ENCODE results near the gene SLC25A6.

The SLC25A6 gene

GRCh38 chrX:1400049-1400448 is 8.1 kb upstream of the SLC25A6 start:
- Mint-ChIP-seq H3K9me3 (ENCODE audit: low read depth) (no peaks in the 10 kb centered on the region), H3K27ac (no peak overlapping the region), H3K36me3 (peaks cover 5% of the 10 kb centered on the region), H3K27me3 (no peaks in the 10 kb centered on the region), H3K4me3 (no peak overlapping the region), H3K4me1 (ENCODE audit: low read depth) (peaks cover 11% of the 10 kb centered on the region)

- peaks cover 5% of the 10 kb centered on the region for H3K36me3 Mint-ChIP-seq
- no peak overlapping the region for H3K4me3 Mint-ChIP-seq
- H3K4me1 Mint-ChIP-seq (ENCODE audit: low read depth) = peaks cover 21% of the 10 kb centered on the region
- H3K27ac Mint-ChIP-seq = no peak overlapping the region
- no peaks in the 10 kb centered on the region for H3K9me3 Mint-ChIP-seq (ENCODE audit: low read depth)
- no peaks in the 10 kb centered on the region for H3K27me3 Mint-ChIP-seq
Observed at GRCh38 chrX:1398431-1399340, 6.8 kb upstream of the SLC25A6 start.

GRCh38 chrX:1397441-1398270 is 5.7 kb upstream of the SLC25A6 start:
- H3K36me3 Mint-ChIP-seq = peaks cover 5% of the 10 kb centered on the region
- H3K27ac Mint-ChIP-seq = no peak overlapping the region
- H3K4me1 Mint-ChIP-seq (ENCODE audit: low read depth) = peaks cover 26% of the 10 kb centered on the region
- H3K27me3 Mint-ChIP-seq = no peaks in the 10 kb centered on the region
- H3K9me3 Mint-ChIP-seq (ENCODE audit: low read depth) = no peaks in the 10 kb centered on the region
- H3K4me3 Mint-ChIP-seq = no peak overlapping the region

GRCh38 chrX:1397001-1397400 is 5.1 kb upstream of the SLC25A6 start:
- Mint-ChIP-seq H3K9me3 (ENCODE audit: low read depth) (no peaks in the 10 kb centered on the region), H3K4me1 (ENCODE audit: low read depth) (peaks cover 26% of the 10 kb centered on the region), H3K36me3 (peaks cover 5% of the 10 kb centered on the region), H3K27ac (no peak overlapping the region), H3K4me3 (no peak overlapping the region), H3K27me3 (no peaks in the 10 kb centered on the region)

- peak overlapping the region; percentile 61 for H3K27ac Mint-ChIP-seq
Observed at GRCh38 chrX:1395646-1396216, 3.8 kb upstream of the SLC25A6 start.

GRCh38 chrX:1394731-1395501 is 3.0 kb upstream of the SLC25A6 start:
- no peaks in the 10 kb centered on the region for H3K27me3 Mint-ChIP-seq
- H3K27ac Mint-ChIP-seq = peak overlapping the region; percentile 61
- H3K4me3 Mint-ChIP-seq = peak overlapping the region; percentile 91
- peaks cover 7% of the 10 kb centered on the region for H3K36me3 Mint-ChIP-seq
- H3K4me1 Mint-ChIP-seq (ENCODE audit: low read depth) = peaks cover 32% of the 10 kb centered on the region
- H3K9me3 Mint-ChIP-seq (ENCODE audit: low read depth) = no peaks in the 10 kb centered on the region

More at GRCh38 chrX:1395646-1396216, 3.8 kb upstream of the SLC25A6 start:
- H3K27me3 Mint-ChIP-seq = no peaks in the 10 kb centered on the region
- no peaks in the 10 kb centered on the region for H3K9me3 Mint-ChIP-seq (ENCODE audit: low read depth)
- H3K36me3 Mint-ChIP-seq = peaks cover 7% of the 10 kb centered on the region
- H3K4me3 Mint-ChIP-seq = peak overlapping the region; percentile 60
- peaks cover 30% of the 10 kb centered on the region for H3K4me1 Mint-ChIP-seq (ENCODE audit: low read depth)

- peaks cover 7% of the 10 kb centered on the region for H3K36me3 Mint-ChIP-seq
- H3K4me1 Mint-ChIP-seq (ENCODE audit: low read depth) = peaks cover 40% of the 10 kb centered on the region
Observed at GRCh38 chrX:1393871-1394615, 2.1 kb upstream of the SLC25A6 start.

GRCh38 chrX:1392376-1393068 is 609 bp upstream of the SLC25A6 start:
- H3K36me3 Mint-ChIP-seq = peaks cover 7% of the 10 kb centered on the region
- H3K27me3 Mint-ChIP-seq = no peaks in the 10 kb centered on the region

More at GRCh38 chrX:1393871-1394615, 2.1 kb upstream of the SLC25A6 start:
- Mint-ChIP-seq H3K27me3 (no peaks in the 10 kb centered on the region), H3K27ac (peak overlapping the region; percentile 89), H3K9me3 (ENCODE audit: low read depth) (no peaks in the 10 kb centered on the region), H3K4me3 (peak overlapping the region; percentile 91)

GRCh38 chrX:1391370-1391706 is 575 bp downstream of the SLC25A6 start:
- Mint-ChIP-seq H3K4me3 (peak overlapping the region; percentile 91), H3K4me1 (ENCODE audit: low read depth) (peaks cover 56% of the 10 kb centered on the region), H3K27me3 (no peaks in the 10 kb centered on the region), H3K9me3 (ENCODE audit: low read depth) (no peaks in the 10 kb centered on the region), H3K36me3 (peaks cover 9% of the 10 kb centered on the region), H3K27ac (peak overlapping the region; percentile 93)

More at GRCh38 chrX:1392376-1393068, 609 bp upstream of the SLC25A6 start:
- Mint-ChIP-seq H3K4me3 (peak overlapping the region; percentile 91), H3K9me3 (ENCODE audit: low read depth) (no peaks in the 10 kb centered on the region), H3K4me1 (ENCODE audit: low read depth) (peaks cover 55% of the 10 kb centered on the region), H3K27ac (peak overlapping the region; percentile 93)

- Mint-ChIP-seq H3K27ac (peak overlapping the region; percentile 93), H3K9me3 (ENCODE audit: low read depth) (no peaks in the 10 kb centered on the region)
Observed at GRCh38 chrX:1390621-1391369, 1.1 kb downstream of the SLC25A6 start.

GRCh38 chrX:1389993-1390285 is 2.0 kb downstream of the SLC25A6 start:
- H3K27me3 Mint-ChIP-seq = no peaks in the 10 kb centered on the region
- peak overlapping the region; percentile 91 for H3K4me3 Mint-ChIP-seq
- peaks cover 45% of the 10 kb centered on the region for H3K4me1 Mint-ChIP-seq (ENCODE audit: low read depth)
- no peaks in the 10 kb centered on the region for H3K9me3 Mint-ChIP-seq (ENCODE audit: low read depth)
- H3K27ac Mint-ChIP-seq = peak overlapping the region; percentile 66
- peaks cover 4% of the 10 kb centered on the region for H3K36me3 Mint-ChIP-seq

More at GRCh38 chrX:1390621-1391369, 1.1 kb downstream of the SLC25A6 start:
- peak overlapping the region; percentile 91 for H3K4me3 Mint-ChIP-seq
- H3K27me3 Mint-ChIP-seq = no peaks in the 10 kb centered on the region
- H3K4me1 Mint-ChIP-seq (ENCODE audit: low read depth) = peaks cover 52% of the 10 kb centered on the region
- H3K36me3 Mint-ChIP-seq = peaks cover 8% of the 10 kb centered on the region

- H3K27ac Mint-ChIP-seq = peak overlapping the region; percentile 34
- peak overlapping the region; percentile 91 for H3K4me3 Mint-ChIP-seq
- no peaks in the 10 kb centered on the region for H3K27me3 Mint-ChIP-seq
- H3K4me1 Mint-ChIP-seq (ENCODE audit: low read depth) = peaks cover 40% of the 10 kb centered on the region
- no peaks in the 10 kb centered on the region for H3K9me3 Mint-ChIP-seq (ENCODE audit: low read depth)
- peaks cover 4% of the 10 kb centered on the region for H3K36me3 Mint-ChIP-seq
Observed at GRCh38 chrX:1389181-1389992, 2.5 kb downstream of the SLC25A6 start.
